Ammon's horn (tissue), 1 donor: ENCODE measurements around the gene GPRC5C.
A peak's percentile ranks its signal among the peaks of the same experiment; 100 is the strongest.
"Not testable (repeated sequence)": the region's sequence is repeated elsewhere in the genome, so short reads cannot be mapped to it uniquely, and the experiment has no call there.

ENCODE experiments used
- DNase-seq: peaks from one replicate; pipeline ENCODE4 v3.0.0-alpha.2; 2016; ENCODE audit warnings: low spot score

GPRC5C gene

GRCh38 chr17:74405311-74405710 lies 26.6 kb upstream of the GPRC5C start:
- not testable (repeated sequence) for DNase-seq

- no peak for DNase-seq
These were observed 24.5 kb upstream of the GPRC5C start for GRCh38 chr17:74407384-74407783.

GRCh38 chr17:74408262-74408661 lies 23.6 kb upstream of the GPRC5C start:
- DNase-seq = no peak

- DNase-seq = no peak
These were observed 23.1 kb upstream of the GPRC5C start for GRCh38 chr17:74408815-74409214.

GRCh38 chr17:74410001-74410443 lies 21.9 kb upstream of the GPRC5C start:
- no peak for DNase-seq

- no peak for DNase-seq
These were observed 19.3 kb upstream of the GPRC5C start for GRCh38 chr17:74412581-74412980.

- DNase-seq = no peak
These were observed 18.4 kb upstream of the GPRC5C start for GRCh38 chr17:74413491-74413890.

- no peak for DNase-seq
These were observed 17.4 kb upstream of the GPRC5C start for GRCh38 chr17:74414510-74414909.

GRCh38 chr17:74415608-74416396 lies 16.1 kb upstream of the GPRC5C start:
- no peak for DNase-seq

- DNase-seq = no peak
These were observed 14.5 kb upstream of the GPRC5C start for GRCh38 chr17:74417178-74418045.

GRCh38 chr17:74419928-74420411 lies 11.9 kb upstream of the GPRC5C start:
- no peak for DNase-seq

GRCh38 chr17:74424117-74424516 lies 7.8 kb upstream of the GPRC5C start:
- no peak for DNase-seq

- DNase-seq = no peak
These were observed 7.2 kb upstream of the GPRC5C start for GRCh38 chr17:74424657-74425056.

GRCh38 chr17:74426551-74427047 lies 5.3 kb upstream of the GPRC5C start:
- DNase-seq = no peak

- DNase-seq = no peak
These were observed 4.7 kb upstream of the GPRC5C start for GRCh38 chr17:74427048-74427762.

- DNase-seq = no peak
These were observed 4.1 kb upstream of the GPRC5C start for GRCh38 chr17:74427763-74428153.

GRCh38 chr17:74429604-74430384 lies 2.1 kb upstream of the GPRC5C start:
- no peak for DNase-seq

GRCh38 chr17:74430385-74430705 lies 1.5 kb upstream of the GPRC5C start:
- no peak for DNase-seq

GRCh38 chr17:74430706-74431567 lies 951 bp upstream of the GPRC5C start:
- peak; percentile 56 for DNase-seq

- no peak for DNase-seq
These were observed 469 bp downstream of the GPRC5C start for GRCh38 chr17:74432424-74432690.
